Kidney epithelial cell (primary cell): ENCODE results near the gene PTPRU. TPM values are rescaled to one million over a fixed set of nuclear protein-coding genes. Genes with fewer than 3 reads are reported as not detected.

Experiments
- DNase-seq: peaks from one replicate; pipeline ENCODE4 v3.0.0-alpha.2; 2010; ENCODE audit warnings: low read depth
- H3K27me3 ChIP-seq: 2 replicates; pipeline ENCODE4 v1.6.0; 2011; ENCODE audit warnings: low read length; ENCODE audit not compliant: control insufficient read depth, insufficient read depth
- H3K36me3 ChIP-seq: 2 replicates; pipeline ENCODE4 v1.5.1; 2011; ENCODE audit warnings: low read length; ENCODE audit not compliant: control insufficient read depth, insufficient read depth
- H3K4me3 ChIP-seq: 2 replicates; pipeline ENCODE4 v1.5.1; 2011; ENCODE audit warnings: low read depth, mild to moderate bottlenecking, control low read depth, low read length
- CTCF ChIP-seq: IDR thresholded peaks from 2 replicates; pipeline ENCODE4 v1.5.1; 2011; ENCODE audit warnings: mild to moderate bottlenecking, moderate library complexity, low read length, control low read depth, inconsistent platforms; ENCODE audit not compliant: insufficient read depth, poor library complexity, severe bottlenecking
- total RNA-seq: library from RNA; depleted of rRNA; stranded (reverse); fragments of >200 nt; gene quantifications from 2 replicates; pipeline ENCODE4 v1.2.3, GENCODE V29; 2015

PTPRU gene
- total RNA-seq, 1 donor from 2014 or later = 55.4 TPM

GRCh38 chr1:29247571-29248273 is 11.4 kb downstream of the PTPRU start:
- DNase-seq = no peak
- H3K27me3 ChIP-seq = no peaks in the 10 kb centered on the region
- H3K4me3 ChIP-seq = no peak overlapping the region
- no peak for TF ChIP-seq CTCF
- H3K36me3 ChIP-seq = no peaks in the 10 kb centered on the region

- no peaks in the 10 kb centered on the region for H3K27me3 ChIP-seq
- DNase-seq = no peak
- no peak for TF ChIP-seq CTCF
- H3K4me3 ChIP-seq = no peak overlapping the region
- no peaks in the 10 kb centered on the region for H3K36me3 ChIP-seq
Measured at GRCh38 chr1:29248409-29248808, 12.1 kb downstream of the PTPRU start.

GRCh38 chr1:29249170-29249691 is 12.9 kb downstream of the PTPRU start:
- no peak for TF ChIP-seq CTCF
- no peaks in the 10 kb centered on the region for H3K36me3 ChIP-seq
- H3K4me3 ChIP-seq = no peak overlapping the region
- no peak for DNase-seq
- H3K27me3 ChIP-seq = no peaks in the 10 kb centered on the region

- Histone ChIP-seq H3K36me3 (no peaks in the 10 kb centered on the region), H3K4me3 (no peak overlapping the region), H3K27me3 (no peaks in the 10 kb centered on the region)
- DNase-seq = no peak
- no peak for TF ChIP-seq CTCF
Measured at GRCh38 chr1:29249951-29250581, 13.7 kb downstream of the PTPRU start.

- no peak for TF ChIP-seq CTCF
Measured at GRCh38 chr1:29251164-29252124, 15.1 kb downstream of the PTPRU start.

More at GRCh38 chr1:29251164-29252124, 15.1 kb downstream of the PTPRU start:
- H3K27me3 ChIP-seq = no peaks in the 10 kb centered on the region
- no peak for DNase-seq
- H3K36me3 ChIP-seq = no peaks in the 10 kb centered on the region
- H3K4me3 ChIP-seq = no peak overlapping the region
